ENCODE results near the gene SMIM44. TPM values are rescaled to one million over a fixed set of nuclear protein-coding genes. Genes with fewer than 3 reads are reported as not detected.

SMIM44 gene
- total RNA-seq, 3 donors from 2014 or later, result 1.1 to 5.5 (median 5.5) TPM

DNA sequence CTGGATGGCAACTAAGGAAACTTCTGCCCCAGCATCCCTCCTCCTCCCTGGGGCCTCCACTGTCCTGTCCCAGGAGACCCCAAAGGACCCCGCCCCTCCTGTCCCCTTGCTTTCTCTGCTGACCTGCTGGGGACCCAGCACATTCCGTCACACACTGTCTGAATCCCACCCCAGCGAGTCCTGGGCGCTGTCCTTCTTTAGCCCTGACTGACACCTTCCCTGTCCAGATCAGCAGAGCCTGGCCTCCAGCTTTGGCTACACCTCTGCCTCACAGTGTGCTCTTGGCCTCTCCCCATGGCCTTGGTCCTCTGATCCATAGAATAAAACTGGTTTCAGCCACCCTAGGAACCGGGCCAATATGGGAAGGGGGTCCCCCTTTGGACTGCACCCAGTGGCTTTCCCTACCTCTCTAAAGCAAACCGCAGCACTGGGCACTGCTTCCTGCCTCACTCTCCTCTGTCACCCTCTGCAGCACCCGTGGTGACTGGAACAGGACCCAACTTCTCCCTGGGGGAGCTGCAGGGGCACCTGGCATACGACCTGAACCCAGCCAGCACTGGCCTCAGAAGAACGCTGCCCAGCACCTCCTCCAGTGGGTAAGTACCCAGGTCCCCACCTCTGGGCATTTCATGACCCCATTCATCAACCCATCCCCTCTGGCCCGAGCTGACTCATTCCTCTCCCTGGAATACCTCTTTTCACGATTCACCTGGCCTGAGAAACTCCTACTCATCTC is 49.3 kb downstream of the SMIM44 start:
- intact Hi-C loops (cut with DNase I, micrococcal nuclease), result no loop called here
- ATAC-seq (no peak), DNase-seq (no peak)
- H3K4me3 ChIP-seq, result no peak overlapping the region
- peaks cover 16% of the 10 kb centered on the region for H3K4me1 ChIP-seq (ENCODE audit: low read depth)
- H3K36me3 ChIP-seq (ENCODE audit: low read depth), result no peaks in the 10 kb centered on the region
- TF ChIP-seq CTCF (IDR thresholded peaks at IDR 0.05), result no peak
- H3K9me3 ChIP-seq, result no peaks in the 10 kb centered on the region

DNA sequence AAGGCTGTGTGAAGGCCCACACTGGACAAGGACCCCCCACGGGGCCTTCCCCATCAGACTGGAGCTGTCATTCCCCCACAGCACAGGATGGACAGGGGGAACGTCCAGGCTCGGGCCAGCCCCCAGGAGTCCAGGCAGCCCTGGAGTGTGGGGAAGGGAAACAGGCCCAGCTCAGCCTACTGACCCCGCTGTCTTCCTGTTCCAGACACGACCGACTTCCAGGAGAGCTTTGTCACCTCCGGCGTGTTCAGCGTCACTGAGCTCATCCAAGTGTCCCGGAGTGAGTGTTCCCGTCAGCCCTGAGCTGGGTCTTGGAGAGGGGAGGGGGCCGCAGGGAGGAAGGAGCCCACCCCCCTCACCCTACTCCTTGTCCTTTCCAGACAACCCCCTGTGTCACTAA is 49.9 kb downstream of the SMIM44 start:
- no peak for ATAC-seq
- DNase-seq, result no peak
- peaks cover 16% of the 10 kb centered on the region for H3K4me1 ChIP-seq (ENCODE audit: low read depth)
- intact Hi-C loops (cut with DNase I, micrococcal nuclease), result no loop called here
- H3K36me3 ChIP-seq (ENCODE audit: low read depth), result no peaks in the 10 kb centered on the region
- no peak overlapping the region for H3K4me3 ChIP-seq
- no peaks in the 10 kb centered on the region for H3K9me3 ChIP-seq
- TF ChIP-seq CTCF (IDR thresholded peaks at IDR 0.05), result no peak

Other genes with a start within 250 kb of the SMIM44 start
- gene NFIC, start 116.9 kb downstream of the SMIM44 start, total RNA-seq, result 100 to 1,000 TPM in 1 of 3 donors, 10 to 100 TPM in 2; 38.4 to 210 (median 79.3) TPM
- 10 to 100 TPM in 2 of 3 donors, 1 to 10 TPM in 1; 8.5 to 62.5 (median 41.8) TPM for gene SMIM24, start 2.9 kb downstream of the SMIM44 start, total RNA-seq
- gene DOHH, start 17.2 kb upstream of the SMIM44 start, total RNA-seq, result 10 to 100 TPM in 2 of 3 donors, 1 to 10 TPM in 1; 7.6 to 11.1 (median 10.4) TPM
- gene FZR1, start 22.9 kb upstream of the SMIM44 start, total RNA-seq, result 10 to 100 TPM; 35.9 to 59.6 (median 46.4) TPM
- gene TEKTIP1, start 55.7 kb upstream of the SMIM44 start, total RNA-seq, result 1 to 10 TPM; 3.2 to 6.0 (median 3.4) TPM
- 10 to 100 TPM; 25.0 to 43.6 (median 36.8) TPM for gene MFSD12, start 74.1 kb upstream of the SMIM44 start, total RNA-seq
- 10 to 100 TPM; 79.9 to 81.9 (median 81.4) TPM for gene HMG20B, start 89.5 kb upstream of the SMIM44 start, total RNA-seq
- 1 to 10 TPM in 1 of 3 donors, under 1 TPM in 2; 0.34 to 1.1 (median 0.58) TPM for gene GIPC3, start 102.0 kb upstream of the SMIM44 start, total RNA-seq
- 1 to 10 TPM in 2 of 3 donors, under 1 TPM in 1; 0.72 to 2.3 (median 1.1) TPM for gene TBXA2R, start 123.4 kb upstream of the SMIM44 start, total RNA-seq
- gene CACTIN, start 143.3 kb upstream of the SMIM44 start, total RNA-seq, result 10 to 100 TPM; 22.4 to 26.8 (median 22.6) TPM
- 10 to 100 TPM; 23.1 to 95.2 (median 23.2) TPM for gene PIP5K1C, start 217.0 kb upstream of the SMIM44 start, total RNA-seq
- gene TJP3, start 224.9 kb upstream of the SMIM44 start, total RNA-seq, result 100 to 1,000 TPM; 167 to 357 (median 285) TPM